Activated CD4-positive, alpha-beta T cell treated with anti-CD3 and anti-CD28 coated beads, Interleukin-2, Interleukin-6, amounts not matched to agents 100 ng/mL and 50 ng/mL, durations not matched to agents 16 hours and 8 hours (primary cell): Measurements from ENCODE around the gene SLC30A4.
"Not testable (repeated sequence)": the region's sequence is repeated elsewhere in the genome, so short reads cannot be mapped to it uniquely, and the experiment has no call there.

Source experiments
- DNase-seq: peaks from one replicate; pipeline ENCODE4 v3.0.0-alpha.2; 2020

The SLC30A4 gene

GRCh38 chr15:45507143-45507542 lies 15.4 kb downstream of the SLC30A4 start:
- not testable (repeated sequence) for DNase-seq

- DNase-seq = no peak
Observed at GRCh38 chr15:45499426-45499825, 23.1 kb downstream of the SLC30A4 start.

- DNase-seq = no peak
Observed at GRCh38 chr15:45498701-45499100, 23.9 kb downstream of the SLC30A4 start.

- DNase-seq = no peak
Observed at GRCh38 chr15:45497261-45497660, 25.3 kb downstream of the SLC30A4 start.

GRCh38 chr15:45496658-45497057 lies 25.9 kb downstream of the SLC30A4 start:
- DNase-seq = no peak

- DNase-seq = no peak
Observed at GRCh38 chr15:45495588-45495987, 27.0 kb downstream of the SLC30A4 start.

- no peak for DNase-seq
Observed at GRCh38 chr15:45489690-45490238, 32.8 kb downstream of the SLC30A4 start.

GRCh38 chr15:45486317-45486716 lies 36.2 kb downstream of the SLC30A4 start:
- no peak for DNase-seq

- DNase-seq = no peak
Observed at GRCh38 chr15:45481135-45481534, 41.4 kb downstream of the SLC30A4 start.

GRCh38 chr15:45476410-45476809 lies 46.1 kb downstream of the SLC30A4 start:
- no peak for DNase-seq

- DNase-seq = no peak
Observed at GRCh38 chr15:45474799-45475198, 47.8 kb downstream of the SLC30A4 start.

- DNase-seq = no peak
Observed at GRCh38 chr15:45473068-45473467, 49.5 kb downstream of the SLC30A4 start.

GRCh38 chr15:45471151-45471550 lies 51.4 kb downstream of the SLC30A4 start:
- no peak for DNase-seq

GRCh38 chr15:45469441-45469840 lies 53.1 kb downstream of the SLC30A4 start:
- DNase-seq = no peak

- DNase-seq = no peak
Observed at GRCh38 chr15:45469027-45469426, 53.5 kb downstream of the SLC30A4 start.

- no peak for DNase-seq
Observed at GRCh38 chr15:45468294-45468693, 54.3 kb downstream of the SLC30A4 start.

- peak; percentile 85 for DNase-seq
Observed at GRCh38 chr15:45458746-45459403, 63.7 kb downstream of the SLC30A4 start.

- DNase-seq = peak; percentile 90
Observed at GRCh38 chr15:45457641-45458539, 64.7 kb downstream of the SLC30A4 start.

- peak; percentile 2 for DNase-seq
Observed at GRCh38 chr15:45457220-45457619, 65.3 kb downstream of the SLC30A4 start.

GRCh38 chr15:45456212-45457106 lies 66.1 kb downstream of the SLC30A4 start:
- peak; percentile 88 for DNase-seq

GRCh38 chr15:45454814-45455213 lies 67.7 kb downstream of the SLC30A4 start:
- peak; percentile 88 for DNase-seq

- no peak for DNase-seq
Observed at GRCh38 chr15:45451265-45451664, 71.3 kb downstream of the SLC30A4 start.
